A549 (cell line): Measurements from ENCODE around the gene SYT8. TPM values are rescaled to one million over a fixed set of nuclear protein-coding genes. Genes with fewer than 3 reads are reported as not detected.
A peak's percentile ranks its signal among the peaks of the same experiment; 100 is the strongest.

Source experiments
- ATAC-seq, 2 experiments: fragments of 200-7000 bp in 1 of 2; fragments of >200 bp in 1 of 2; cut with Nextera tagmentation in 1 of 2; cut with Tn5 transposase in 1 of 2; 3 replicates each; pipeline versions ENCODE4 v1.8.0 to v1.9.1; 2018 to 2020; ENCODE audit warnings: mild to moderate bottlenecking in 1 of 2, moderate library complexity in 1 of 2
- CTCF ChIA-PET: fragments of 300-600 bp; sonication (Branson Sonifier 250); formaldehyde crosslinking; extraction: SDS; loops from one replicate; lab custom pipeline; 2021; ENCODE audit warnings: antibody characterized with exemption, inconsistent platforms; lab: Yijun Ruan, JAX
- POLR2A ChIA-PET: fragments of 350-600 bp; formaldehyde crosslinking; extraction: SDS; loops from one replicate; lab custom pipeline; 2021; ENCODE audit warnings: antibody characterized with exemption, inconsistent platforms; lab: Yijun Ruan, JAX
- DNase-seq, 2 experiments: peaks; one replicate each; pipeline versions ENCODE4 v3.0.0 to v3.0.0-alpha.2; 2011 to 2016; ENCODE audit warnings: low read depth in 1 of 2, low spot score in 1 of 2
- FAIRE-seq: peaks from 2 replicates; lab custom pipeline; 2011; peaks lifted over from hg19 to GRCh38; lab: Jason Lieb, UNC
- H3K27ac ChIP-seq, 2 experiments: fragments of >200 bp; sonication (Bioruptor Twin); formaldehyde crosslinking; 3 replicates each; pipeline ENCODE4 v1.5.1; 2016 to 2017
- H3K4me1 ChIP-seq: fragments of >200 bp; sonication (Bioruptor Twin); formaldehyde crosslinking; 3 replicates; pipeline ENCODE4 v1.6.1; 2016
- H3K4me2 ChIP-seq: fragments of >200 bp; sonication (Bioruptor Twin); formaldehyde crosslinking; 3 replicates; pipeline ENCODE4 v1.6.1; 2016
- H3K4me3 ChIP-seq: fragments of >200 bp; sonication (Bioruptor Twin); formaldehyde crosslinking; 3 replicates; pipeline ENCODE4 v1.5.1; 2016
- H3K9me3 ChIP-seq: fragments of >200 bp; sonication (Bioruptor Twin); formaldehyde crosslinking; 3 replicates; pipeline ENCODE4 v1.6.1; 2016
- BCL3 ChIP-seq: fragments of >200 bp; sonication (Bioruptor Twin); formaldehyde crosslinking; IDR thresholded peaks from 3 replicates; pipeline ENCODE4 v1.6.1; 2016
- CHD2 ChIP-seq: fragments of 150-350 bp; IDR thresholded peaks from 2 replicates; pipeline ENCODE4 v1.6.1; 2014; ENCODE audit warnings: low read length; ENCODE audit not compliant: partially characterized antibody
- CTCF ChIP-seq: fragments of >200 bp; sonication (Bioruptor Twin); formaldehyde crosslinking; IDR thresholded peaks from 3 replicates; pipeline ENCODE4 v1.5.1; 2016
- EHMT2 ChIP-seq: fragments of 200-600 bp; sonication (generic); IDR thresholded peaks from 2 replicates; pipeline ENCODE4 v1.6.1; 2016; ENCODE audit warnings: antibody characterized with exemption, low read depth, mild to moderate bottlenecking, moderate library complexity
- ELK1 ChIP-seq: fragments of 150-350 bp; IDR thresholded peaks from 2 replicates; pipeline ENCODE4 v1.6.1; 2014; ENCODE audit warnings: low read depth, mild to moderate bottlenecking, low read length
- FOSL2 ChIP-seq, 2 experiments: fragments of 450-650 bp in 1 of 2; fragments of >200 bp in 1 of 2; sonication (Bioruptor Twin) in 1 of 2; formaldehyde crosslinking; IDR thresholded peaks; 2 replicates each; pipeline versions ENCODE4 v1.5.0 to v1.6.1; 2016 to 2020; ENCODE audit warnings: mild to moderate bottlenecking in 1 of 2, moderate library complexity in 1 of 2
- HES2 ChIP-seq: fragments of >200 bp; sonication (Bioruptor Twin); formaldehyde crosslinking; IDR thresholded peaks from 2 replicates; pipeline ENCODE4 v1.6.1; 2016
- HOXA7 ChIP-seq: fragments of 250-450 bp; sonication (Bioruptor Pico); IDR thresholded peaks from 2 replicates; pipeline ENCODE4 v1.5.0; 2020; ENCODE audit warnings: mild to moderate bottlenecking, moderate library complexity
- HOXB5 ChIP-seq: fragments of 250-450 bp; sonication (Bioruptor Pico); IDR thresholded peaks from 2 replicates; pipeline ENCODE4 v1.5.0; 2020; ENCODE audit warnings: mild to moderate bottlenecking, moderate library complexity
- KDM1A ChIP-seq: fragments of 200-600 bp; sonication (generic); IDR thresholded peaks from 2 replicates; pipeline ENCODE4 v1.6.1; 2016; ENCODE audit warnings: low read depth, mild to moderate bottlenecking
- NPAS2 ChIP-seq: fragments of 250-450 bp; sonication (Bioruptor Pico); IDR thresholded peaks from 2 replicates; pipeline ENCODE4 v1.8.0; 2022; ENCODE audit warnings: mild to moderate bottlenecking, moderate library complexity, borderline replicate concordance
- RAD21 ChIP-seq, 2 experiments: fragments of >200 bp in 1 of 2; sonication (Bioruptor Twin) in 1 of 2; formaldehyde crosslinking in 1 of 2; IDR thresholded peaks in 1 of 2; conservative IDR thresholded peaks in 1 of 2; 2 replicates in 1 of 2; 3 replicates in 1 of 2; pipeline ENCODE4 v1.6.1; 2012 to 2018; ENCODE audit warnings: inconsistent platforms in 1 of 2
- SMC3 ChIP-seq: fragments of >200 bp; sonication (Bioruptor Twin); formaldehyde crosslinking; IDR thresholded peaks from 3 replicates; pipeline ENCODE4 v1.6.1; 2018; ENCODE audit warnings: inconsistent platforms
- ZFP36 ChIP-seq: fragments of 450-650 bp; IDR thresholded peaks from 2 replicates; pipeline ENCODE4 v1.6.1; 2014; ENCODE audit warnings: borderline replicate concordance; ENCODE audit not compliant: partially characterized antibody
- ZNF302 ChIP-seq: fragments of 250-450 bp; sonication (Bioruptor Pico); IDR thresholded peaks from 2 replicates; pipeline ENCODE4 v1.9.0; 2021; ENCODE audit warnings: inconsistent platforms, mild to moderate bottlenecking, moderate library complexity
- ZSCAN20 ChIP-seq: fragments of 250-450 bp; sonication (Bioruptor Pico); IDR thresholded peaks from 2 replicates; pipeline ENCODE4 v1.8.0; 2022; ENCODE audit warnings: mild to moderate bottlenecking, moderate library complexity
- WGBS: methylation state at CpG from one replicate; pipeline ENCODE4 v1.1.6; 2017; ENCODE audit errors: missing lambda C conversion rate; 5-methylcytosine and 5-hydroxymethylcytosine counted together
- polyA plus RNA-seq, 4 experiments: library from polyadenylated mRNA; depleted of rRNA in 3 of 4; stranded (reverse); fragments of >200 nt; fragmentation: RNase III in 1 of 4; extraction: RNeasy Plus Mini Kit Qiagen cat#74134 plus additional on column Dnase treatment in 1 of 4; gene quantifications; 2 replicates in 3 of 4; 3 replicates in 1 of 4; pipeline ENCODE4 v1.2.3, GENCODE V29; 2011 to 2017

The SYT8 gene
- polyA plus RNA-seq, 2 of the 4 experiments (the other 2 are of a cell fraction), result 0.25 TPM; not detected in 1

- no peak for TF ChIP-seq KDM1A
- TF ChIP-seq RAD21 (conservative IDR thresholded peaks at IDR 0.05 in 1 of 2, IDR thresholded peaks at IDR 0.05 in 1 of 2), result peak; percentile 80 to 99
- no peak for TF ChIP-seq HES2
- no peak for TF ChIP-seq ZNF302 (CRISPR knock-in tag)
- TF ChIP-seq NPAS2 (CRISPR knock-in tag), result no peak
- no peak for TF ChIP-seq BCL3
- no peak for TF ChIP-seq FOSL2 (IDR thresholded peaks at IDR 0.05)
- TF ChIP-seq FOSL2 (CRISPR knock-in tag; IDR thresholded peaks at IDR 0.05), result no peak
- TF ChIP-seq SMC3, result peak; percentile 100
- no peak for TF ChIP-seq ELK1
- peak; percentile 99 for TF ChIP-seq CTCF
- TF ChIP-seq ZSCAN20 (CRISPR knock-in tag), result no peak
- no peak for TF ChIP-seq EHMT2
- no peak for TF ChIP-seq HOXB5
- no peak for TF ChIP-seq HOXA7 (CRISPR knock-in tag)
- TF ChIP-seq CHD2, result no peak
Measured at GRCh38 chr11:1832211-1832919, 2.4 kb upstream of the SYT8 start (continued).

GRCh38 chr11:1832920-1833295 is 1.9 kb upstream of the SYT8 start:
- ATAC-seq, result no peak
- Histone ChIP-seq H3K9me3 (no peaks in the 10 kb centered on the region), H3K4me3 (peak overlapping the region; percentile 27; the same call in 2 of the 3 replicates), H3K4me2 (peak overlapping the region; percentile 85), H3K4me1 (peaks cover 62% of the 10 kb centered on the region), H3K27ac (peak overlapping the region; percentile 73 to 89; a peak in 5 of 6 replicates)
- ChIA-PET POLR2A (interaction anchor here (0.9 to 3.2 kb wide), 3 partner anchors 69 to 139 kb away, joined by 3 to 39 read pairs (median 8); partner anchors contain the start of gene CTSD), CTCF (interaction anchor here (0.7 to 13.7 kb wide), 94 partner anchors 9 to 332 kb away, joined by 3 to 605 read pairs (median 7); partner anchors contain the start of genes H19, KRTAP5-6, LSP1 and TNNT3)
- DNase-seq, result no peak
- no peak for FAIRE-seq
- 43% methylated on average over 11 of the region's 17 CpGs for WGBS
- no peak for TF ChIP-seq ELK1
- TF ChIP-seq ZFP36, result no peak
- TF ChIP-seq, all 56 proteins: peak for 0
